Central memory CD4-positive, alpha-beta T cell (primary cell): Measurements from ENCODE around the gene ARHGAP42.

ENCODE experiments used
- DNase-seq: peaks from one replicate; pipeline ENCODE4 v3.0.0; 2022

The ARHGAP42 gene

GRCh38 chr11:100682247-100682969, 4.7 kb upstream of the ARHGAP42 start:
- DNase-seq = no peak

DNA sequence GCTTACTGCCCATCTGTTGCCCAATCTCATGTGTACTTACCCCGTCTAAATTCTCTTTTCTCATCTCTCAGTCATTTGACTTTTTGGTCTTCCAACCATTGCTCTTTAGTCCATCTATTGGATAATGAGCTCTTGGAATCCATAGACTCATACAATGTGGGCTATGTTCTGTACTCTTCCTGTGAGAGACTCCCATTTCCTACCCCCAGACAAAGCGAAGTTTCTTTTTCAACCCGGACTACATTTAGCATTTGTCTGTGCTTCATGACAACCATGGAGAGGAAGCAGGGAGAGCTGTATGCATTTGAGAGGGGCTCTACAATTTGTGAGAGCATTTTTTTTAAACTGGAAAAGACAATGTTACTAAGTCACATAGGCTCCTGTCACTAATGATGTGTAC, 4.0 kb upstream of the ARHGAP42 start:
- DNase-seq = no peak

- no peak for DNase-seq
These were observed 2.7 kb upstream of the ARHGAP42 start for GRCh38 chr11:100684101-100685065.

- no peak for DNase-seq
These were observed 523 bp upstream of the ARHGAP42 start for GRCh38 chr11:100686476-100687053.

DNA sequence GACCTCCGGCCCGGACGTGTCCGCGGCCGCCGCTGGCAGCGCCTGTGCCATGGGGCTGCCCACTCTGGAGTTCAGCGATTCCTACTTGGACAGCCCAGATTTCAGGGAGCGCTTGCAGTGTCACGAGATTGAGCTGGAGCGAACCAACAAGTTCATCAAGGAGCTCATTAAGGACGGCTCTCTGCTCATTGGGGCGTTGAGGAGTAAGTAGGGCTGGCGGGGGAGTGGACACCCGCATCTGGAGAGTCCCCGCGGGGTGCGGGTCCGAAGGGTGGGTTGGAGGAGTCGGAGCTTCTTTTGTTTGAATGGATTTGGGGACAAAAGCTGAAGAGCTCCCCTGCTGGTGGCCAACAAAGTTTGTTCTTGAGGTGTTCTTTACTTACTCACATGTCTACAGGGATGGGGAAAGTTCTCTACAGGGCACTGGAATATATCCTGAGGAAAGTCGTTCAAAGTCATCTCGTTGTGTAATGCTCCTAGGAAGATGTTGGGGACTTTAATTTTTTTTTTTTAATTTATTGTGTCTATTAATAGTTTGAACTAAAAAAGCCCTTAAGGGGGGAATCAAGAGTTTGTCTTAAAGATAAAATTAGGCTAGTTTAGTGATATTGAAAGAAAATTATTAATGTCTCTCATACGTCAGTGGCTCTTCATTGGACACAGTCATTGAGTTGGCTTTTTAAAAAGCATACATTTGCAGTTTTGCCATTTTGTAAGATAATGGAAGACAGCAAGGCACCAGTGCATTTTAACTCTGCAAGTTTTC, 725 bp downstream of the ARHGAP42 start:
- DNase-seq = no peak

- DNase-seq = no peak
These were observed 2.1 kb downstream of the ARHGAP42 start for GRCh38 chr11:100689141-100689540.

DNA sequence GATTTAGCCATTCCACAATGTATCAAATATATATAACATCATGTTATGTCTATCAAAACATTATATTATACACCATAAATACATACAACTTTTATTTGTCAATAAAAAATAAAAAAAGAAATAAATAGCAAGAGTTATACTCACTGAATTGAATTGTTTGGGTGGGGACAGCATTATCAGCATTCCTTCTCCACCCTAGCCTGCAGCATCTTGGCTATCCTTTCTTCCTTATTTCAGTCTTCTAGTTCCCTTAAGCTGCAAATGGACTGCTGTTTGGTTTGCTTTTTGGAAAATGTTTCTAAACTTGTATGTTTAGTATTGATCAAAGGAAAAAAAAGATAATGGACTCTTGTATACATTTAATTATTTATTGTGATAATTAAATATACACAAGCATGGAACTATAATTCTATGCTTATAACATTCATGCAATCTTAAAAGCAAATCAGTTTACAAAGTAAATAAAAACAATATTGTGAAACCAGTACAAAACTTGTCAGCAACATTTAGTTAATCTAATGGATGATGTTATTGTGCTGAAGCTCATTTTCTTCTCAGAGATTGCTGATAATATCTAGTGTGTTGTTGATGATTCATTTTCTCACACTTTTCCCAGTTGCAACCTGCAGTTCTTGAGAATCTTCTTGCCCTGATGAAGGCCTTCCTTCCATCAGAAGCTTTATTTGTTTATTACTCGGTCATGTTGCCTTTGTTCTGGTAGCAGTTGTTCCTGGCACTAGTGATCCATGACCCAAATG, 5.0 kb downstream of the ARHGAP42 start:
- no peak for DNase-seq

DNA sequence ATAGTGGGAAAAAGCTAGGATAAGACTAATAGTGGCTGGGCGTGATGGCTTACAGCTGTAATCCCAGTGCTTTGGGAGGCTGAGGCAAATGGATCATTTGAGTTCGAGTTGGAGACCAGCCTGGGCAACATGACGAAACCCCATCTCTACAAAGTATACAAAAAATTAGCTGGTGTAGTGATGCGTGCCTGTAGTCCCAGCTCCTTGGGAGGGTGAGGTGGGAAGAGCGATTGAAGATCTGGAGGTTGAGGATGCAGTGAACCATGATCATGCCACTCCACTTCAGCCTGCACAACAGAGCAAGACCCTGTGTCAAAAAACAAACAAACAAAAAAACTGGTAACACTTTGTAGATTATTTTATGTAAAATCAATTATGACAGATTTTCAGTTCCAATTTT, 8.8 kb downstream of the ARHGAP42 start:
- no peak for DNase-seq

DNA sequence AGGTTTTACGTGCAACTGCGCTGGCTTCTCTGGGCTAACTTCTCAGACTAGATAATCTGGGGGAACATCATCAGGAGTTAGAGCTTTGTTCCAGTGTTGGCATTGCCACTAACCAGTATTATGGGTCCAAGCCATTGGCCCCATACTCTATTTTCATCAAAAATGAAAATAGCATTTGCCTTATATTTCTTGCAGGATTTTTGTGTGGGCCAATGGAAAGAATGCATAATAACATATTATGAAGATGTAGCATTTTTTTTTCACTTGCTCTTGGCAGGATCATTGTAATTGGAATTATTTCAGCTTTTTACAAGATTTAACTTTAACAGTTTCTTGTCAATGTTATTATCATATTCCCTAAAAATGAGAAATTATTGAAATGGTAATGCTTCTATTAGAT, 16.1 kb downstream of the ARHGAP42 start:
- DNase-seq = no peak

GRCh38 chr11:100703801-100704575, 16.9 kb downstream of the ARHGAP42 start:
- DNase-seq = no peak

GRCh38 chr11:100705447-100705846, 18.4 kb downstream of the ARHGAP42 start:
- no peak for DNase-seq

DNA sequence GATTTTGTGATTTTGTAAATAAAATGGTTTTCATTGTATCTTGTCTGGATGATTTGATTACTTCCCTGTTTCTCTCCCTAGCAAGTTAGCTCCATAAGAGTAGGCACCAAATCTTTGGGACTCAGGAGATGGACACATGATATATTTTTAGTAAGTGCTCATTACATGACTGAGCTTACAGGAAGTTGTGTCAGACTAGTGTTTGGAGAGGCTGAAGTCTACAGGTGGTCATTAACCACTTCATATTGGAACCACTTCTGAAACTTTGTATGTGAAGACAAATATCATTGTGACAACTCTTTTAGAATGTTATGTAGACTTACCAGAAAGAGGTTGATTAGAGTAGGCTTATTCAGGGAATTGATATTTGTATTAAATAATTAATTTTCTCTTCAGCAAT, 19.1 kb downstream of the ARHGAP42 start:
- no peak for DNase-seq

DNA sequence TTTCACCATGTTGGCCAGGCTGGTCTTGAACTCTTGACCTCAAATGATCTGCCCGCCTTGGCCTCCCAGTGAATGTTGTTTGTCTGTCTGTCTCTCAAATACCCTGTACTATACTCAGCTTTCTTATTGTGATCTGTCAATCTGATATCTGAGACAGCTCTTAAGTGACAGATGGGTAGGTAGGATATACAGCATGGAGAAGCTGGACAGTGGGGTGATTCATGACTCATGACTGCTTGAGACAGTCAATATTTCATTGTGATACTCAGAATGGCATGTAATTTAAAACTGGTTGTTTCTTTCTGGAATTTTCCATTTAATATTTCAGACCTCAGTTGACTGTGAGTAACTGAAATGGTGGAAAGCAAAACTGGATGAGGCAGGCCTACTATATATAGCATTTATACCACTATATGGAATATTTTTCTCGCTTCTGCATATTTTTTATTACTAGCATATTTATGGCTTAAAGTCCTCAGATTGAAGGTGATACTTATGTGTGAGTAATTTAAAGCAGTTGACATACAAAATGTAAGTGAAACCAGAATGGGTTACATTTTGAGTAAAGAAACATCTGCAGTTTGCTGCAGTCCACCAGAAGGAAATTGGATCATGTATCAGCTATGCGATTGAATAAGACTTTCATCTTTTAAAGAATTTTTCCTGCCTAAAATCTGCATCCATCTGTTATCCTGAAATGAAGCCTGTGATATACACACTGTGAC, 22.3 kb downstream of the ARHGAP42 start:
- DNase-seq = no peak

DNA sequence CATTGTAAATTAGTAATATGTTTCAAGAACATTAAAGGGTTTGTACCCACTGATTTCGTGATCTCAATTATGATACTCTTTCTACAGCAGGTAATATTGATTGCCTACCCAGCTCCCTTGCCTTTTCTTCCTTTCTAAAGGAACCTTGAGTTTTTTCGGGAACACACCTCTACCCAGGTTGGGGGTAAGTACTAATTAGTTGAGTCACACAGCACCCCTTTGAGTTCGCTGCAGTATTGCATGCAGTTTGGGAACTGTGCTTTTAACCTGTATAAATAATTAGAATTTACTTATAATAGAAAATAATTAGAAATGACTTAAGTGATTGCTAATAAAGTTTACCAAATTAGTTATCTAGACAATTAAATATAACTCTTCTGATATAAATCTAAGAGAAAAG, 24.9 kb downstream of the ARHGAP42 start:
- DNase-seq = no peak

- DNase-seq = no peak
These were observed 25.5 kb downstream of the ARHGAP42 start for GRCh38 chr11:100712583-100712982.

GRCh38 chr11:100715165-100715761, 28.2 kb downstream of the ARHGAP42 start:
- no peak for DNase-seq

DNA sequence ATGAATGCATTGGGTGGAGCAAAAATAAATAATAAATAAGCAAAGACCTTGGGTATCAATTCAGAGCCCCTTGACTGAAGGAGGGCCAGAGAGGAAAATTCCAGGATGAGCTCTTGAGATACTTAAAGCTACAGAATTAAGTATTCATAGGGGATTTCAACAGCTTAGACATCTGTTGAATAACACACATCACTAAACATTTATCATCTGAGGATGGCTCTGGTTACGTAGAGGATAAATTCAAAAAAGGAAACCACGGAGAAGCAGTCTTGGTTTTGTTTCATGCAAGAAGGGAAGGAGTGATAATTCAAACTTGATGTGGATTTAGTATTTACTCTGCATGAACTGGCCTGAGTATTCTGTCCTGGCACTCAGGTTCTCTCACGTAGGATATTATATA, 29.8 kb downstream of the ARHGAP42 start:
- no peak for DNase-seq

DNA sequence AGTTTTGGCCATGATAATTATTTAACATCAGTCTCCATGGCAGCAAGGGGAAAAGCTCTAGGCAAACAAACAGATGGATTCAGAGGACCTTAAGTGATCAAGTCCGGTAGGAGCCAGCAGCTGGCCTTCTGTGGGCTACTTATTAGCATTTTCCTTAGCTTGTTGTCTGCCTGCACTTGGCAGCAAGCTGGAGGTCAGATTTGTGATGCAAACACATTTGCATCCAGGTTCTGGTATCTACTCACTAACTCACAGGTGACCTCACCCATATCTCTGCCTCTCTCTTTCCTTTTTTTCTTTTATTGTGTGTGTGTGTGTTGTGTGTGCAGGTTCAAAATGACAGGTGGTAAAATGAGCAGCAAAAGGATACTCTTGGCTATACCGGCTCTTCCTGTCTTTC, 32.3 kb downstream of the ARHGAP42 start:
- DNase-seq = no peak

DNA sequence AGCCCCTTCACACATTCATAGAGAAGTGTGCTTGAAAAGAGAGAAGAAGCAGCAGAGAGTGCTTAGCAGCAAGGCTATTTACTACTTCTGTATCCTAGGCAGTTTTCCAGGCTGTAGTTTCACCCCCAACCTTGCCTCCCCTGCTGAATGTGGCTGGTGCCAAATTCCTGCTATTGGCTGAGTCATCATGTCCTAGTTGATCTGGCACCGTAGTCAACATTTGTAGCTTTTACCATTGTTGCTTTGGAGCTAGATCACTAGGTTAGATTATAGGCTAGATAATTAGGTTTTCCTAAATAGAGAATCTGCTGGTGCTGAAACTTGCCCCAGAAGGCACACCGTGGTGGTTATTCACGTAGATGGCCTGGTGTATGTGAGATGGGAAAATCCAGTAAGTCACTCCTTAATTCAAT, 32.7 kb downstream of the ARHGAP42 start:
- DNase-seq = no peak

DNA sequence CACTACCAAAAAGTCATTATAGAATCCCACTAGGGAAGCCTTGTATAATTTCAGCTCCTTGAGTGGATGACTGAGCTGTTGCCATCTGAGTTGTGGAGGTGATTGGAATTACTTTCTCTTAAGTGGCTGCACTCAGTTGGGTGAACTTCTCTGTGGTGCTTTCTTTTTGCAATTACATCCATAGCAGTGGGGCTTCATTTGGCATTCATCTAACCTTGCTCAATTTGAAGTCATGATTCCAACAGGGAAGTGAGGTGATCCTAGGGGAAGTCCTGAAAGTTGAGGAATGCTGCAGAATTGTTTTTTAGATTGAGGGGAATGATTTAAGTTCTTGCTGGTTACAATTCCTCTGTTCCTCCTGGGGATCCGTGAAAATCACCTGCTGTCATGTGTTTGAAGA, 39.6 kb downstream of the ARHGAP42 start:
- no peak for DNase-seq
